Measurements from ENCODE around the gene JAG1.

JAG1 gene

GRCh38 chr20:10686356-10687133 is 12.7 kb upstream of the JAG1 start:
- WGBS (ENCODE audit: extremely low coverage, insufficient coverage, insufficient read length), result no CpG with 5 or more reads among the region's 14 CpGs

GRCh38 chr20:10683537-10683936 is 9.7 kb upstream of the JAG1 start:
- Histone ChIP-seq H2BK120ac (ENCODE audit: insufficient read depth, low read length, poor library complexity) (no peak overlapping the region), H2BK5ac (ENCODE audit: low read depth, low read length, poor library complexity) (no peak overlapping the region), H3K27ac (ENCODE audit: low read depth, low read length) (no peak overlapping the region), H3K27me3 (ENCODE audit: insufficient read depth, low read length) (no peaks in the 10 kb centered on the region), H3K14ac (ENCODE audit: low read length) (no peak overlapping the region), H3K4me1 (ENCODE audit: control insufficient read depth in 1 of 2, insufficient read depth in 2 of 2, low read length in 2 of 2) (no peaks in the 10 kb centered on the region), H2AFZ (ENCODE audit: insufficient read depth, low read length, poor library complexity) (no peak overlapping the region), H3K23ac (ENCODE audit: low read length) (no peak overlapping the region), H2AK5ac (ENCODE audit: low read length) (no peak overlapping the region), H4K91ac (ENCODE audit: low read depth, low read length) (no peak overlapping the region), H3K9ac (ENCODE audit: low read length) (no peak overlapping the region), H3K36me3 (ENCODE audit: control insufficient read depth in 1 of 2, insufficient read depth in 2 of 2, low read length in 2 of 2) (no peaks in the 10 kb centered on the region), H3K9me3 (ENCODE audit: insufficient read depth, low read depth, low read length) (no peaks in the 10 kb centered on the region), H3K4me3 (ENCODE audit: low read depth, low read length) (no peak overlapping the region), H3K79me2 (ENCODE audit: control insufficient read depth, insufficient read depth, low read length, poor library complexity) (no peaks in the 10 kb centered on the region), H3K4me2 (ENCODE audit: low read length) (no peak overlapping the region), H3K18ac (ENCODE audit: low read length) (no peak overlapping the region), H4K12ac (ENCODE audit: low read depth, low read length) (no peak overlapping the region), H4K8ac (ENCODE audit: low read depth, low read length) (no peak overlapping the region), H3K4ac (ENCODE audit: low read depth, low read length) (no peak overlapping the region), H3K79me1 (ENCODE audit: low read length) (no peaks in the 10 kb centered on the region), H2BK12ac (ENCODE audit: low read length) (no peak overlapping the region)
- no CpG with 5 or more reads among the region's 2 CpGs for WGBS (ENCODE audit: extremely low coverage, insufficient coverage, insufficient read length)
- DNase-seq, result no peak

More at GRCh38 chr20:10686356-10687133, 12.7 kb upstream of the JAG1 start:
- Histone ChIP-seq H3K18ac (ENCODE audit: low read length) (no peak overlapping the region), H3K36me3 (ENCODE audit: control insufficient read depth in 1 of 2, insufficient read depth in 2 of 2, low read length in 2 of 2) (no peaks in the 10 kb centered on the region), H3K4ac (ENCODE audit: low read depth, low read length) (no peak overlapping the region), H4K91ac (ENCODE audit: low read depth, low read length) (no peak overlapping the region), H3K14ac (ENCODE audit: low read length) (no peak overlapping the region), H3K4me1 (ENCODE audit: control insufficient read depth in 1 of 2, insufficient read depth in 2 of 2, low read length in 2 of 2) (no peaks in the 10 kb centered on the region), H3K9ac (ENCODE audit: low read length) (no peak overlapping the region), H2AFZ (ENCODE audit: insufficient read depth, low read length, poor library complexity) (no peak overlapping the region), H2BK120ac (ENCODE audit: insufficient read depth, low read length, poor library complexity) (no peak overlapping the region), H3K27me3 (ENCODE audit: insufficient read depth, low read length) (no peaks in the 10 kb centered on the region), H3K79me2 (ENCODE audit: control insufficient read depth, insufficient read depth, low read length, poor library complexity) (no peaks in the 10 kb centered on the region), H3K23ac (ENCODE audit: low read length) (no peak overlapping the region), H2AK5ac (ENCODE audit: low read length) (no peak overlapping the region), H4K12ac (ENCODE audit: low read depth, low read length) (no peak overlapping the region), H3K4me3 (ENCODE audit: low read depth, low read length) (no peak overlapping the region), H4K8ac (ENCODE audit: low read depth, low read length) (no peak overlapping the region), H3K4me2 (ENCODE audit: low read length) (no peak overlapping the region), H2BK12ac (ENCODE audit: low read length) (no peak overlapping the region), H2BK5ac (ENCODE audit: low read depth, low read length, poor library complexity) (no peak overlapping the region), H3K27ac (ENCODE audit: low read depth, low read length) (no peak overlapping the region), H3K9me3 (ENCODE audit: insufficient read depth, low read depth, low read length) (no peaks in the 10 kb centered on the region), H3K79me1 (ENCODE audit: low read length) (no peaks in the 10 kb centered on the region)
- no peak for DNase-seq

GRCh38 chr20:10682939-10683338 is 9.1 kb upstream of the JAG1 start:
- Histone ChIP-seq H4K8ac (ENCODE audit: low read depth, low read length) (no peak overlapping the region), H4K91ac (ENCODE audit: low read depth, low read length) (no peak overlapping the region), H3K23ac (ENCODE audit: low read length) (no peak overlapping the region), H3K4me1 (ENCODE audit: control insufficient read depth in 1 of 2, insufficient read depth in 2 of 2, low read length in 2 of 2) (no peaks in the 10 kb centered on the region), H2AFZ (ENCODE audit: insufficient read depth, low read length, poor library complexity) (no peak overlapping the region), H3K79me1 (ENCODE audit: low read length) (no peaks in the 10 kb centered on the region), H3K4ac (ENCODE audit: low read depth, low read length) (no peak overlapping the region), H2AK5ac (ENCODE audit: low read length) (no peak overlapping the region), H4K12ac (ENCODE audit: low read depth, low read length) (no peak overlapping the region), H3K36me3 (ENCODE audit: control insufficient read depth in 1 of 2, insufficient read depth in 2 of 2, low read length in 2 of 2) (no peaks in the 10 kb centered on the region), H3K18ac (ENCODE audit: low read length) (no peak overlapping the region), H2BK5ac (ENCODE audit: low read depth, low read length, poor library complexity) (no peak overlapping the region), H3K79me2 (ENCODE audit: control insufficient read depth, insufficient read depth, low read length, poor library complexity) (no peaks in the 10 kb centered on the region), H3K9ac (ENCODE audit: low read length) (no peak overlapping the region), H2BK120ac (ENCODE audit: insufficient read depth, low read length, poor library complexity) (no peak overlapping the region), H3K14ac (ENCODE audit: low read length) (no peak overlapping the region), H3K9me3 (ENCODE audit: insufficient read depth, low read depth, low read length) (no peaks in the 10 kb centered on the region), H3K27me3 (ENCODE audit: insufficient read depth, low read length) (no peaks in the 10 kb centered on the region), H3K27ac (ENCODE audit: low read depth, low read length) (no peak overlapping the region), H2BK12ac (ENCODE audit: low read length) (no peak overlapping the region), H3K4me3 (ENCODE audit: low read depth, low read length) (no peak overlapping the region), H3K4me2 (ENCODE audit: low read length) (no peak overlapping the region)
- DNase-seq, result no peak
- WGBS (ENCODE audit: extremely low coverage, insufficient coverage, insufficient read length), result no CpG with 5 or more reads among the region's 3 CpGs

GRCh38 chr20:10681494-10681893 is 7.7 kb upstream of the JAG1 start:
- Histone ChIP-seq H3K14ac (ENCODE audit: low read length) (no peak overlapping the region), H2BK12ac (ENCODE audit: low read length) (no peak overlapping the region), H4K8ac (ENCODE audit: low read depth, low read length) (no peak overlapping the region), H3K27ac (ENCODE audit: low read depth, low read length) (no peak overlapping the region), H3K9ac (ENCODE audit: low read length) (no peak overlapping the region), H4K12ac (ENCODE audit: low read depth, low read length) (no peak overlapping the region), H3K9me3 (ENCODE audit: insufficient read depth, low read depth, low read length) (no peaks in the 10 kb centered on the region), H3K27me3 (ENCODE audit: insufficient read depth, low read length) (no peaks in the 10 kb centered on the region), H2AK5ac (ENCODE audit: low read length) (no peak overlapping the region), H3K4me3 (ENCODE audit: low read depth, low read length) (no peak overlapping the region), H4K91ac (ENCODE audit: low read depth, low read length) (no peak overlapping the region), H3K79me1 (ENCODE audit: low read length) (no peaks in the 10 kb centered on the region), H3K18ac (ENCODE audit: low read length) (no peak overlapping the region), H3K4ac (ENCODE audit: low read depth, low read length) (no peak overlapping the region), H3K23ac (ENCODE audit: low read length) (no peak overlapping the region), H2BK120ac (ENCODE audit: insufficient read depth, low read length, poor library complexity) (no peak overlapping the region), H3K4me1 (ENCODE audit: control insufficient read depth in 1 of 2, insufficient read depth in 2 of 2, low read length in 2 of 2) (no peaks in the 10 kb centered on the region), H2AFZ (ENCODE audit: insufficient read depth, low read length, poor library complexity) (no peak overlapping the region), H2BK5ac (ENCODE audit: low read depth, low read length, poor library complexity) (no peak overlapping the region), H3K79me2 (ENCODE audit: control insufficient read depth, insufficient read depth, low read length, poor library complexity) (no peaks in the 10 kb centered on the region), H3K36me3 (ENCODE audit: control insufficient read depth in 1 of 2, insufficient read depth in 2 of 2, low read length in 2 of 2) (no peaks in the 10 kb centered on the region), H3K4me2 (ENCODE audit: low read length) (no peak overlapping the region)
- no peak for DNase-seq
- no CpG with 5 or more reads among the region's 4 CpGs for WGBS (ENCODE audit: extremely low coverage, insufficient coverage, insufficient read length)
